ENCODE data around the gene NRXN3. TPM values are rescaled to one million over a fixed set of nuclear protein-coding genes. Genes with fewer than 3 reads are reported as not detected.

The NRXN3 gene
- total RNA-seq, 1 donor from 2014 or later = 1.6 TPM

DNA sequence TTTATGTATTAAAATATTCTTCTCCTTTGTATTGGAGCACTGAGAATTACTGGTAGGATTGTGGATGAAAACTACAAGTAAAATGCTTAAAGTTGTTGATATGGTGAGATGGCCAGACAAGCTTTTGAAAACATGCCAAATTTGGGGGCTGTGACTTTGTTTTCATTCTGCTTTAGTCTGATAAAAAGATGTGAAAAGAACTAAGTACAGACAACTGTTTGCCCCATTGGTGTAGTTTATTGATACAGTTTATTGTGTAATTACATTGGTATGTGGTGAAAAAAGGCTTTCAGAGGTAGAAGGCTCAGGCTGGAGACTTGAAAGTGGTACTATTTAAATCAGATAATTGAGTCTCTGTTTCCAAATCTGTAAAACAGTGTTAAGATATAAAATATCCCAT, 1294.3 kb downstream of the NRXN3 start:
- Histone ChIP-seq H3K27me3 (ENCODE audit: control insufficient read depth, insufficient read depth, low read length) (no peaks in the 10 kb centered on the region), H3K36me3 (ENCODE audit: control insufficient read depth, insufficient read depth, low read length) (no peaks in the 10 kb centered on the region), H3K4me3 (ENCODE audit: low read depth, low read length) (no peak overlapping the region)
- no peak for DNase-seq (ENCODE audit: low read depth)
- TF ChIP-seq, protein P1, sequence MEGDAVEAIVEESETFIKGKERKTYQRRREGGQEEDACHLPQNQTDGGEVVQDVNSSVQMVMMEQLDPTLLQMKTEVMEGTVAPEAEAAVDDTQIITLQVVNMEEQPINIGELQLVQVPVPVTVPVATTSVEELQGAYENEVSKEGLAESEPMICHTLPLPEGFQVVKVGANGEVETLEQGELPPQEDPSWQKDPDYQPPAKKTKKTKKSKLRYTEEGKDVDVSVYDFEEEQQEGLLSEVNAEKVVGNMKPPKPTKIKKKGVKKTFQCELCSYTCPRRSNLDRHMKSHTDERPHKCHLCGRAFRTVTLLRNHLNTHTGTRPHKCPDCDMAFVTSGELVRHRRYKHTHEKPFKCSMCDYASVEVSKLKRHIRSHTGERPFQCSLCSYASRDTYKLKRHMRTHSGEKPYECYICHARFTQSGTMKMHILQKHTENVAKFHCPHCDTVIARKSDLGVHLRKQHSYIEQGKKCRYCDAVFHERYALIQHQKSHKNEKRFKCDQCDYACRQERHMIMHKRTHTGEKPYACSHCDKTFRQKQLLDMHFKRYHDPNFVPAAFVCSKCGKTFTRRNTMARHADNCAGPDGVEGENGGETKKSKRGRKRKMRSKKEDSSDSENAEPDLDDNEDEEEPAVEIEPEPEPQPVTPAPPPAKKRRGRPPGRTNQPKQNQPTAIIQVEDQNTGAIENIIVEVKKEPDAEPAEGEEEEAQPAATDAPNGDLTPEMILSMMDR (IDR thresholded peaks at IDR 0.05; ENCODE audit: insufficient read depth, low read length, poor library complexity, severe bottlenecking) = no peak

DNA sequence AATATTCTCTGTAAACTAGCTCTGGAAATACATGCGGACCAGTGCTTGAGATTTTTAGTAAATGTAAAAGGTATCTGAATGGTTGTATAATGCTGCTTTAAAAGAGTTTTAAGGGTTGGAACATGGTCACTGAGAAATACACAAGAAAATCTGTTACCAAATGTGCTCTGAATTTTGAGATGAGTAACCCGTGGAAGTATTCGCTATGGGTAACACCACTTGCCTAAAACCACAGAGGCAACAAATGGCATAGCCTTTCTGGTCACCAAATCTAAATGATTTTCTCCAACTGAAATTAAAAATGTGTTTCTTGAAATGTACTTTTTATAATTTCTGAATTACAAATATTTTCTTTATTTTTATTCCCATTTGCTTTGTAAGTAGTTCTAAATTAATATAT, 1295.5 kb downstream of the NRXN3 start:
- DNase-seq (ENCODE audit: low read depth) = no peak
- Histone ChIP-seq H3K27me3 (ENCODE audit: control insufficient read depth, insufficient read depth, low read length) (no peaks in the 10 kb centered on the region), H3K36me3 (ENCODE audit: control insufficient read depth, insufficient read depth, low read length) (no peaks in the 10 kb centered on the region), H3K4me3 (ENCODE audit: low read depth, low read length) (no peak overlapping the region)
- TF ChIP-seq, protein P1 (IDR thresholded peaks at IDR 0.05; ENCODE audit: insufficient read depth, low read length, poor library complexity, severe bottlenecking) = no peak

DNA sequence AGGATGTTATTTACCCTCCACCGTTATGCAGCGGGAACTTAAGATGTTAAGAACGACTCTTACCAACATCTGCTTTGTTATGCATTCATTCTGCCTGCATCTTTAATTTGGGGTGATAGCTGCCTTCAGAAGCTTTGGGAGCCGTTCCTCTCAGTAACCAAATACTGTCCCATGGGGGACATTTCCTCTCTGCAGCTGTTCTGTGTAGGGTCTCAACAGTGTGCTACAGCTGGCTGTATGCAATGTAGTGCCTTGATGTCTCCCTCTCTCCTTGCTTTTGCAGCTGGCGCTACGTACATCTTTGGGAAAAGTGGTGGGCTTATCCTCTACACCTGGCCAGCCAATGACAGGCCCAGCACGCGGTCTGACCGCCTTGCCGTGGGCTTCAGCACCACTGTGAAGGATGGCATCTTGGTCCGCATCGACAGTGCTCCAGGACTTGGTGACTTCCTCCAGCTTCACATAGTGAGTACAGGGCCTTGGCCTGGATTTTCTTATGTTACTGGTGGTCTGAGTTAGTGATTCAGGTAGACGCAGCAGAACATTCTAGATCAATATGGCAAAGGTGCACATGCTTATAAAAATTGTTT, 1296.9 kb downstream of the NRXN3 start:
- Histone ChIP-seq H3K27me3 (ENCODE audit: control insufficient read depth, insufficient read depth, low read length) (no peaks in the 10 kb centered on the region), H3K36me3 (ENCODE audit: control insufficient read depth, insufficient read depth, low read length) (no peaks in the 10 kb centered on the region), H3K4me3 (ENCODE audit: low read depth, low read length) (no peak overlapping the region)
- TF ChIP-seq, protein P1 (IDR thresholded peaks at IDR 0.05; ENCODE audit: insufficient read depth, low read length, poor library complexity, severe bottlenecking) = no peak
- DNase-seq (ENCODE audit: low read depth) = no peak

DNA sequence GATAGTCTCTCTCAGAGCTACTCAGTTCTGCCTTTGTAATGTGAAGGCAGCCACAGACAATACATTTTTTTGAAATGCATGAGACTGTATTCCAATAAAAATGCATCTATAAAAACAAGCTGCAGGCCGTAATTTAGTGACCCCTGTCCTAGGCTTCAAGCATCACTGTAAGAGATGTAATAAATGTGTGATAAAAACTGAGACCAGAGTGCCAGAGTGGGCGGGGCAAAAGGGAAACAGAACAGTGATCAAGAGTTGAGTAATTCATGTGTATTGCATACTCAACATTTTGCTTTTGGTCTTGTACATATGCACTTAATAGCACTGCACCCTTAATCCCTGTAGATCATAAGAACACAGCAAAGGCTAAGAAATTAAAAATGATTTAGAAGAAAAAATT, 1297.7 kb downstream of the NRXN3 start:
- H3K36me3 ChIP-seq (ENCODE audit: control insufficient read depth, insufficient read depth, low read length) = no peaks in the 10 kb centered on the region
- no peak overlapping the region for H3K4me3 ChIP-seq (ENCODE audit: low read depth, low read length)
- TF ChIP-seq, protein P1 (IDR thresholded peaks at IDR 0.05; ENCODE audit: insufficient read depth, low read length, poor library complexity, severe bottlenecking) = no peak
- no peaks in the 10 kb centered on the region for H3K27me3 ChIP-seq (ENCODE audit: control insufficient read depth, insufficient read depth, low read length)
- no peak for DNase-seq (ENCODE audit: low read depth)

DNA sequence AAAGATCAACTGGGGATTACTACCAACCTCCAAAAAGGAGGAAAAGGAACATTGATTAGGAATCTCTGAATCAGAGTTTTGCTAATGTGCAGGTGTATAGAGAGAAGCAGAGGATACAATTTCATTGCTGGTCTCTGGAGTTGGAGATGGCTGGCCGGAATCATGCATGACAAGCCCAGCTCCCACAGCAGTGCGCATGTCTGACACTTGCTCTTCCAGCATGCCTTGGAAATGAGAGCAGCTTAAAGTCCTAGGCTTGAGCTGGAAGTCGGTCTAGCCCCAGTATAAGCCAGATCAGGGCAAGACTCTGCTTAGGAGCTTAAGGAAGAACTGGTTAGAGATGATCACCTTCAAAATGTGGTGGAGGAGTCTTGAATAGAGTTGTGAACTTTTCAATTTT, 1298.3 kb downstream of the NRXN3 start:
- H3K36me3 ChIP-seq (ENCODE audit: control insufficient read depth, insufficient read depth, low read length) = no peaks in the 10 kb centered on the region
- TF ChIP-seq, protein P1 (IDR thresholded peaks at IDR 0.05; ENCODE audit: insufficient read depth, low read length, poor library complexity, severe bottlenecking) = no peak
- no peak for DNase-seq (ENCODE audit: low read depth)
- H3K4me3 ChIP-seq (ENCODE audit: low read depth, low read length) = no peak overlapping the region
- H3K27me3 ChIP-seq (ENCODE audit: control insufficient read depth, insufficient read depth, low read length) = no peaks in the 10 kb centered on the region

DNA sequence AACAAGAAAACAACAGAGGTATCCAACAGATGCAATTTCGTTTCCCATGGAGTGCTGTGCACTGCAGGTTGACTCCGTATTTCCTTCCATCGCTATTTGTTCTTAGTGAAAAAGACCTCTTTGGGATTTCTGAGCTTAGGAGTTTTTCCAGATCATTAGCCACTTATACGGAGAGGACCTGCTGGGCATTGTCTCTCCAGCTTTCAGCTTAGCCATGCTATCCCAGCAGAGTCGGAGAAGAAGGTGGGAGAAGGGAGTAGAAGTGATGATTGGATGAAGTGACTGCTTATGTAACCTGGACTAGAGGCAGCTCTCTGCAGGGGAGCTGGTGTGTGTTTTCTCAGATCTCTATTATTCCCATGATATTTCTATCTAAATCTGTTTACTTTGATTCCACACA, 1303.5 kb downstream of the NRXN3 start:
- no peaks in the 10 kb centered on the region for H3K27me3 ChIP-seq (ENCODE audit: control insufficient read depth, insufficient read depth, low read length)
- no peak for DNase-seq (ENCODE audit: low read depth)
- H3K36me3 ChIP-seq (ENCODE audit: control insufficient read depth, insufficient read depth, low read length) = no peaks in the 10 kb centered on the region
- TF ChIP-seq, protein P1 (IDR thresholded peaks at IDR 0.05; ENCODE audit: insufficient read depth, low read length, poor library complexity, severe bottlenecking) = no peak
- no peak overlapping the region for H3K4me3 ChIP-seq (ENCODE audit: low read depth, low read length)
